Fibroblast of skin of left biceps (primary cell): ENCODE data around the gene CRP.
"Not testable (repeated sequence)": the region's sequence is repeated elsewhere in the genome, so short reads cannot be mapped to it uniquely, and the experiment has no call there.

Experiments used
- DNase-seq, 2 experiments: peaks; one replicate each; pipeline ENCODE4 v3.0.0-alpha.2; 2013; ENCODE audit warnings: low read depth in 2 of 2

Gene CRP, protein sequence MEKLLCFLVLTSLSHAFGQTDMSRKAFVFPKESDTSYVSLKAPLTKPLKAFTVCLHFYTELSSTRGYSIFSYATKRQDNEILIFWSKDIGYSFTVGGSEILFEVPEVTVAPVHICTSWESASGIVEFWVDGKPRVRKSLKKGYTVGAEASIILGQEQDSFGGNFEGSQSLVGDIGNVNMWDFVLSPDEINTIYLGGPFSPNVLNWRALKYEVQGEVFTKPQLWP

DNA sequence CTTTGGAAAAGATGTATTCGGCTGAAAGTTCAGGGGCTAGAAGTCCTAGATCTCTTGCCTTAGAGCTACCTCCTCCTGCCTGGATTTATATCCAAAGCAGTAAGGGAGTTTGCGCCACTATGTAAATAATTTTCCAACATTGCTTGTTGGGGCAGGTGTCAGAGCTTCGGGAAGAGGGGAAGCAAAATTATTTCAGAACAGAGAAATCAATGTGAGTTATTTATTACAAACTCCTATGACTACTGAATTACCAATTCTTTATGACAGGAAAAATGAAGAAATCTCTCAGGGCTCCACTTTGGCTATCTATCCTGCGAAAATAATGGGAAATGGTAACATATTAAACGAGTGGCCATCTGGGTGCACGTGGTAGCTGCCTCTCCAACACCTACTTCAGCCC lies at the start of gene CRP:
TSS of gene CRP (minus strand) at position 61 of the 400 bp plus-strand sequence. CDS start 104 bp downstream, outside the sequence.
- no peak for DNase-seq

DNA sequence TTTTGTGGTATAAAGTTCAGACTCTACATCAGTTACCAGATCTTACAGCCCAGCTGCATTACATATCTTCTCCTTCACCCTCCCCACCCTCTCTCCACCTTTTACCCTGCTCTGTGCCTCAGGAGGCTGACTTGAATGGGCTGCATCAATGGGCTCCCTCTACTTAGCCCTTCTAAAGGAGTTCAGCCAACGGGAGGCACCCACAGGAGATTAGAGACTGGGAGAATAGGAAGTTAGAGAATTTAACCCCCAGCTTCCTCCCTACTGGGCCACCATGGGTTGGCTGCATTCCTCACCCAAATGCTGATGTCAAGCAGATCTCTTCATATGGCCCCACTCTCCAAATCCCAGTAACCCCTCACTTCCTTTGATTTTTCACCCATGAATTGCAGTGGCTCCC lies 49.3 kb upstream of the CRP start:
- DNase-seq: no peak

DNA sequence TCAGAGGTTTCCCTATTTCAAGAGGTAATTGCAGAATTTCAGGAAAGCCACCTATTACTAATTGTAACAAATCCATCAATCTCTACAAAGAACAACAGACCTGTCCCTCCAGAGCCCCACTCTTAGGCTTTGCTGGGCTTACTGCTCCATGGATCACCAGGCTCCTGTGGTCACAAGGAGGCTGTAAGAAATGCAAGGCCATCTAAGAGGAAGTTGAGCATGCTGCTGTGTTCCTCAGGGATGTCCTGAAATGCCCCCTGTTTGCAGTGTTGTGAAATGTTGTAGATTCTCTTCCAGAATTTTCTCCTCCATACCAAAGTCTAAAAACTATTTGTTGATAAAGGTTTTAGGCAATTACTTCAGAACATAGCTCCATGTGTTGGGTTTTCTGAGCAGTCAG lies 42.0 kb upstream of the CRP start:
- no peak for DNase-seq

DNA sequence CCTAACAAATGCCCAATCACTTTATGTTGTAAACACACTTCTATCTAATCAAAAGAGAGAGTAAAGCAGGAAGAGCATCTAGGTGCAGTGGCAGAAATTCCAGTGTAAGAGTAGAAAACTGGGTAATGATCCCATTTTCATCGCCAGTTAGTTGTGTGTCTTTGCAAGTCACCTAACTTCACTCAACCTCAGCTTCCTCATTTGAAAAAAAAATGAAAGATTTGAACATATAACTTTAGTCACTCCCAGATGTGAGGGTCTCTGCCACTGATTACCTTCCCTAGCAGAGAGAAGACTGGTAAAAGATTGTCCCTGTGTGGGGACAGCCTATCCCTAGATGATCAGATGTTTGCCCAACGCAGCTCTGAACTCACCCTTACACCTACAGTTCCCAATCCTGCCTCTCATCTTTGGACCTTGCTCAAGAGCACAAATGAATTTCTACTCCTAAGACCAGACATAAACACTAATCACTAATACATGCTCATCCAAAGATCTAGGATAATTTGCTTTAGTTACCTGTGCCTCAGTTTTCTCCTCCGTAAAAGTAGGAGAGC lies 41.1 kb upstream of the CRP start:
- no peak for DNase-seq

DNA sequence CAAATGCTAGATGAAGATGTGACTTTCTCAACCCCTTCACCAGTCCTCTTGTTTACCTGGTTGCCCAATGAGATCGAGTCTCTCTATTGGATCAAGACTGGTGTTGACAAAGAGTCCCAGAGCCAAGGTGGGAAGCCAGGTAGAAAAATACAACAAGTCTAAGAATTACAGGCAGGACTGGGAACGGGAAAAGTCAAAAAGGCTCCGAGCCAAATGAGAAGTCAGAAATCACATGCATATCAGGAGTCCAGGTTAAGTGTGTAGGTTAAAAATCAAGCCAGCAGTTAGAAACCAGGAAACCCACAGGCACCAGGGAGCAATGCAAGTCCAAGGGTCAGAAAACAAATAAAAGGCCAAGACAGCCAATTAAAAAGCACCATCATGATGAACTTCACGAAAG lies 39.0 kb upstream of the CRP start:
- DNase-seq: no peak

DNA sequence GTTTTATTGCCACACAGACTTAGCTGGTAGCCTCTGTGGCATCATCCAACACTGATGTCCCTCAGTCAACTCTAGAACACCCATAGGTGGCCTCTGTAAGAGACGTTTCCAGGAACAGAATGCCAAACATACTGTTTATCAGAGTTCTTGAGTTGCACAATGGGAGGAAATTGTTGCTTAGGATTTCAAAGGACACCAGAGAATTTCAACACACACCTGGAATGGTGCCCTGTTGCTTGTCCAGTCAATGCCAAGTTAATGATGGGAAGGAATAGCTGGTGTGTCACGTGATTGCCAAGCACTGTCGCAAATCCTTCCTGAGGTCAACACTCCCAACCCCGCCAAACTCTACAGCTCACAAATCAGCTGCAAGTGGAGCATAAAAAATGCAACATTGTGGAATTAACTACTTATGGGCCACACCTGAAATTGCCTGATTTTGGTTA lies 37.8 kb upstream of the CRP start:
- DNase-seq: no peak

DNA sequence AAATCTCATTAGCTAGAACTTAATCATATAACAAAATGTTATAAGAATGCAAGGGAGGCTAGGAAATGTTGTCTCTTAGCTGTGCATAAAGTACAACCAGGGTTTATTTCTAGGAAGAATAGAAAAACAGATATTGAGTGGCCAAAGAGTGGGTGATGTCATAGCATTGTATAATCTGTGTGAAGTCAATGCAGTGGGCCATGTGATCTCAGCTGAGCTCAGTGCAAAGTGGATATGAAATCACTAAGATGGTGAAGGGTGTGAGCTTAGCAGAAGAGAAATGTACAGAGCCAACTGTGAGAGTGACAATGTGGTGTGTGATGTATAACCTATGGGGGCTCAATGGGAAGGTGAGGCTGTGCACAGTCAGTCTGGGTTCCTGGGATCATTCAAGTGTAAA lies 36.6 kb upstream of the CRP start:
- no peak for DNase-seq

DNA sequence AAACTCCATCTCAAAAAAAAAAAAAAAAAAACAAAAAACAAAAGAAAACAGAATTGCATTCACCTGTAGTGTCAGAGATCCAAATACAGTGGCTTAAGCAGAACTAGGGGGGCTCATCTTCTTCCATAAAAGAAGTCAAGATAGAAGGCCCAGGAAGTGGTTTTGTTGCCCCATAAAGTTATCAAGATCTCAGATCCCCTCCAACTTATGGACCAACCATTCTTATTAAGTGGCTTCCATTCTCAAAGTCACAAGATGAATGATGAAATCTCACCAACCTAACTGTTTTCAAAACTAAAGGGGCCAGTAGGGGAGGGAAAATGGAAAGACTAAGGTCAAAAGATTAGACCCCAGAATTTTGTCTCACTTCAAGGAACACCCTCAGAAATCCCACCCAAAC lies 36.2 kb upstream of the CRP start:
- no peak for DNase-seq

DNA sequence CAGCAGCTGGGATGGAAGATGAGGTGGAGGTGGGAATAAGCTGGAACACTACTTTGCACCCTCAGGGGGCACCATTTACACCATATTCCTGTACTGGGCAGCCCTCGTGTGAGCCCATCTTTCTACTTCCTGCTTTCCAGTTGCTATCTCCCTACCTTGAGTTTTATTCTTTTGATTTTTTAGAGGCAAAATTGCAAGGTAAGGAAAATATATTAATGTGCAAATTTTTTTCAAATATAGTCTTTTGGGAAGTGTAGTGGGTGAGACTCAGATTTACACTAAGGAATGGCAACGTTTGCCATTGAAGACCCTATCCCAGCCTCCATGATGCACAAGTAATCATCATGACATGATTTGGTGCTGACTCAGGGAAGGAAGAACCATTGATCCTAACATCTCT lies 35.2 kb upstream of the CRP start:
- no peak for DNase-seq

DNA sequence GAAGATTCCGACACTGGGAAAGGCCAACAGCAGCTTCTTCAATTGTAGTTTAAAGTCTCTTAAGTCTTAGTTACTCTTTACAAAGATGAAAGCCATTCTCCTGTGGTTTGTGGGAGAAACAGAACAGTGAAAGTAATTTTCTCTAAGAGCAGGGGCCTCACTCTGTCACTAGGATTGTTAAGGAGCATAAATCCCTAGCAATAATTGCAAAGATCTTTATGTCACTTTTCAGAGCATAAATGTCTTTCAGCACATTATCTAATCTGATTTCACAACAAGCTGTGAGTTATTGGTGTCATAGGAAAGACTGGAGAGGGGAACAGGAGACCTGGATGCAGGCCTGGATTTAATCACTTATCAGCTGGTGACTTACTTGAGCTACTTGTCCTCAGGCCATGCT lies 34.0 kb upstream of the CRP start:
- no peak for DNase-seq

DNA sequence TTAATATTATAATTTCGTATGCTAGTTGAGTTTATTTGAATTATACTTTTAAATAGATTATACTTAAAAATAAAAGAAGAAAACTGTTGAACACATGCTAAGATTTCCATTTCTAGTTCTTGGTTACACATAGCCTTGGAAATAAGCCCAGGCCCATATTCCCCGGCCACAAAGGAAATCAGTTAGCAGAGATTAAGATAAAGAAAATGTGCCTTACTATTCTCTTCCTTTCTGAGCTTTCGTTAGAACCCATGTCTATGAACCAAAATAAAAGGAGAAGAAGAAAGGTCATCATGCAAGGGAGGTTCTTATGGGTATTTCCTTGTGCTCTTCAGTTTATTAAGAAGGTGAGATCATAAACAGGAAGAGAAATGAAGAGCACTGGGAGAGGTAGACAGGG lies 32.3 kb upstream of the CRP start:
- DNase-seq: no peak

DNA sequence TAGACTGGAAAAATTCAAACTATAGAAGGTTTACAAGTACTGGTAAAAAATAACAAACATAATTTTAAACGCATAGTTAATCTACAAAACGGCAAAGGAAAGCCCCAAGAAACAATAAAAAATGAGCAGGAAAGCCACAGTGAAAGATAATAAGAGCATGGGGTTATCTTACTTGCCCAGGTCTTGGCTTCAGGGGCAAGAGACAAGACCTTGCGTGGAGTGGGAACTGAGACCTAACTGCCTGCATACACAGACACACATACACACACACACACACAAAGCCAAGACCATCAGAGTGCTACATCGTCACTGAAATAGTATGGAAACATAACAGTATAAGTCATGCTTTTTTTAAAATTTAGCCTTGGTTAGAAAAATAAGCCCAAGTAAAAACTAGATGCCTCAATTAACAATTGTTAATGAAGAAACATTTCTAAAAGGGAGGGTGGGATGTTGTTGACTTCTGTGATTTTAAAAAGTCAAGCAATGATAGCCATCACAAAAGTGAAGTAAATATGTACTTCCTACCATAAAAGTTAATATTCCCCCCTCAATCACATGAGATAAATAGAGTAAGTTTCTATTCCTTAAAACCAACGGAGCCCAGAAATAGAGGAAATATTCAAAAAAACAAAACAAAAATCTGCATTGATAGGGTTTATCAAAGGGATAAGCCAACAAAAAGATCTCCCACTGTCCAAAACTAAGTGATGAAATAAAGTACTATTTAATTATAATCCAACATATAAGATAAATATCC lies 29.4 kb upstream of the CRP start:
- no peak for DNase-seq

DNA sequence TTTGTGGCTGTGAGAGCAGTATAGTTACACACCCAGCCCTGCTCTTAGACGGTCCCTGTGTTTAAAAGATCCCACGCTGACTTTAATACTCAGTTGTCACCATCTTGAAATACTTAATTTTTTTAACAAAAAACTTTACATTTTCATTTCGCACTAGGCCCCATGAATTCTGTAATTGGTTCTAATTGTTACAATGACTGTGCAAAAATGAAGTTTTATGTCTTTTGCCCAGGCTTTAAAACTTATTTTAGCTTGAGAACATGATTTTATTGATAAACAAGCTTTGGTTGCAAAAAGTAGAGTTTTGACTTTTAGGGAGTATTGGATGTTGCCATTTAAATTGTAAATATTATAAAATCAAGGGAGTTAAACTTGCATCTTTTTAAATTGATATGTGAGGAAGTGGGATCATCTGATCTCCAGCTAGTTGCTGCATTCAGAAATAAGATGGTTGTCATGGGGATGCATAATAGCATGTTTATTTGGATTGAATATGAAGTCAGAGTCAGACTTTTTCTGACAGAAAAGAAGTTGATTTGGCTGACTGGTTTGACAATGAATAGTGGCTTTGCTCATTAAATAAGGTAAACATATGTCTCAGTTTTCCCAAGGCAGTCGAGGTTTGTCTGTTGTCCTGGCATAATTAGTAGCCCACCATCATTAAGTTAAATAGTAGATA lies 23.0 kb upstream of the CRP start:
- DNase-seq: no peak

DNA sequence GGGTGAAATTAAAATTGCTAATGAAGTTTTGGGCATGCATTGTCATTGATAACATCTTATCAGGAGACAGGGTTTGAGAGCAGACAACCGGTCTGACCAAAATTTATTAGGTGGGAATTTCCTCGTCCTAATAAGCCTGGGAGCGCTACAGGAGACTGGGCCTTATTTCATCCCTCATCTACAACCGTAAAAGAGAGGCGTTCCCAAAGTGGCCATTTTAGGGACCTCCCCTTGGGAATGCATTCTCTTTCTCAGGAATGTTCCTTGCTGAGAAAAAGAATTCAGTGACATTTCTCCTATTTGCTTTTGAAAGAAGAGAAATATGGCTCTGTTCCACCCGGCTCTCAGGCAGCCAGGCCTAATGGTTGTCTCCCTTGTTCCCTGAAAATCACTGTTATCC lies 8.8 kb upstream of the CRP start:
- DNase-seq: not testable (repeated sequence)

DNA sequence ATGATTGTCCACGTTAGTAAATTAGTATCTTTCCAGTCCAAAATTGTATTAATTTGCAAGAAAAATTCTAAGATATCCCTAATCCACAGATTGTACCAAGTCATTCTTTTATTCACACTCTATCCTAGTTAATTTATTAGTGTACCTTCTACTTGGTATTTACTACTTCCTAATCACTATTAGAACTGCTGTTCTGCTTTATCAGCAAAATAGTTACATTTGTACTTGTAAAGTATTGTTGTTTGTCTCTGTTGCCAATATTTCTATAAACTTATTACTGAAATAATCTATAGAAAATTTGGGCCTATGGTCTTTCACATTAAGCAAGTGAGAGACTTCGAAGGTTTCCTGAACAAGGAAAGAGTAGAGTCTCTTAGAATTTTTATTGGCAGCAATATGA lies 5.6 kb upstream of the CRP start:
- no peak for DNase-seq

DNA sequence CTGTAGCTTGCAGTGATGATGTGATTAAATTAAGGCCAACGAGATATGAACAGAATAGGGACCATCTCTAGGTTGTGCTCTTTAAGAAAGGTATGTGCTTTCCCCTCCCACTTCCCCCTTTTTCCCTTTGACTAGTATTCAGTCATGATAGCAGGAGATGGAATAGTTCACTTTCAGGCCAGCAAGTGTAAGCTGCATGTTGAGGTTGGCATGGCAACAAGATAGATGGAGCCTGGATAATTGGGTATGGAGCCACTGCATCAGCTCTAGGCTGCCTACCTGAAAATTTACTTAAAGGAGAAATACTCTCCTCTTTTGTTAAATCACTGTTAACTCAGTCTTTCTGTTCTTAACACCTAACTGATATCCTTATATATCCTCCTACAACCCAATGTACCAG lies 1.5 kb upstream of the CRP start:
- DNase-seq: no peak

DNA sequence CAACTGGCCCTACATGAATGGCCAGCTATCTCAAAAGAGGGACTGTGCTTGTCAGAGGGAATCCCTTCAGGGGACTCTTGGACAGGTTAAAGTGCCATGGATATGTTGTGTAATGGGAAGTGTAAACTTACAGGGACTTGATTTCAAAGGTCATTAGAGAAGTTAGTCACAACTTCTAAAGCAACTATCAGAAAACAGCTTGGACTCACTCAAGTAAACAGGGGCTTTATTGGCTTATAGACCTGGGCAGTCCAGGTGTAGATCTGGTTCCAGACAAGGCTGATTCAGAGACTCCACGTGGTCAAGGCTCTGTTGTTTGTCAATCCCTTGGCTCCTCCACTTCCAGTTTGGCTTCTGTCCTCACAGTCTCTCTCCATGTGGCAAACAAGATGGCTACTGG lies 2.3 kb downstream of the CRP start:
- no peak for DNase-seq

DNA sequence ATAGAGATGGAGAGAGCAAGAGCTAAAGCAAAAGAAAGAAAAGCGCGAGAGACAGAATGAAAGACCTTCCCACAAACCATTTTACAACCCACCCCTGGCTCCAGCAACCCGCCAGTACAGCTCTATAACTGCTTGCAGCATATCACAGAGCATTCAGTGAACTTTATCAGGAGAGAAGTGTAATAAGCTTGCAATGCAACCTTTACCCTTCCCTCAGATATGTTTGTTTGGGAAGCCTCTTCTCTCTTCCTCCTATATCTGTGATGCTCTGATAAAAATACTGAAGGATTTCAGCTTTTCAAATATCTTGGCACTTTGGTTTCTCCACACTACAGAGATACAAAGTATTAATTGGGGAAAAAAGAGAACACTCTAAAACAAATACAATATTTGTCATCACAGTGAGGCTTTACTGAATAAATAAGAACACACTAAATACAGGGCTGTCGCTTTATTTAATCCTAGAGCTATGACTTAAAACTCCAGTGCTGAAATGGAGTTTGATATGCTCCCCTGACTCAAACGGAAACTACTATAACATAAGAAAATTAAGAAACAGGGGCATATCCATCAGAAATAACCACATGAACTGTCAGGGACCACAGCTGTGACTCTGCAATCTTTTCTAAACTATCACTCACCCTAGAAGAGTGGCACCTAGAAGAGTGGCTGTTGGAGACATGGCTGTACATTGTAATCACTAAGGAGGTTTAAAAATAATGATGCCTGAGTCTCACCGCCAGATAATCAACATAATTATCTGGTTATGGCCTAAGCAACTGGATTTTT lies 6.7 kb downstream of the CRP start:
- no peak for DNase-seq

DNA sequence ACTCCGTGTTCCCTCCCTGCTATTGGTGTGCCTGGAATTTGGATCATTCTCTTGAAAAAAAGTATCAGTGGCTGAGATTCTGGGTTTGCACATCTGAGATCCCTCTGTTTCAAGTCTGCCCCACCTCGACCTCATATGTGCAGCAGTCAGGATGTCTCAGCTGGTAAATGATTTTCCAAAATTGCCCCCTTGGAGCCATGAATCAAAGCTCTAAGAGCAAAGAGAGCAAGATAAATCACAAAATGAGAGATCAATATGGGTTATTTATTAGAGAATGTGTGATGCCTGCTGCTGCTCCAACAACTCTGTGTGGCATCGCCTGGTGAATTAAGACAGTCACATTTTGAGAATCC lies 8.5 kb downstream of the CRP start:
- no peak for DNase-seq

DNA sequence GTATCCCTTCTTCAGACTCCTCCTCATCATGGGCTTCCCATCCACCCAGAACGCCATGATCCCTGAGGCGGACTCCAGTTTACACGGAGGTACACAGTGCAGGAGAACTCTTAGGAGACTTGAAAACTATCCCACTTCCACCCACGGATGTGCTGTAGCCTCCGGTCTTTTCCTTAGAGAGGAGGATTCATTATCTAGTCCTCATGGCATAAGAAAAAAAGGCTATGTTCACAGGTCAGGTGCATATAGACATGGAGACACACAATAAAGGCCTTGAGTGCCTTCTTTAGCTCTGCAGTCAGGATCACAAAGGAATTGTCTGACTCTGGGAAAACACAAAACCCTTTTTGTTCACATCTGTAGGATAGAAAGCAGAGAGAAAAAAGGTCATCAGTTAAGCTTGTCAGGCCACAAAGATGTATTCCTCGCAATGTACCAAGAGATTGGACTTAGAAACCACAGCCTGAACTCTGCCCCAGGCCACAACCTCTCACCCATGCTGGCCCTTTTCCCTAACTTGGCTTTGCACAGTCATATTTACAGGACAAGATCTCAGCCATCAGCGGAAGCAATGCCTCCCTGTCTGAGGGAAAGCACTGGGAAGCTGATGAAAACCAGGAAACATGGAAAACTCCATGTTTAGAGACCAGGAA lies 9.0 kb downstream of the CRP start:
- DNase-seq: no peak

DNA sequence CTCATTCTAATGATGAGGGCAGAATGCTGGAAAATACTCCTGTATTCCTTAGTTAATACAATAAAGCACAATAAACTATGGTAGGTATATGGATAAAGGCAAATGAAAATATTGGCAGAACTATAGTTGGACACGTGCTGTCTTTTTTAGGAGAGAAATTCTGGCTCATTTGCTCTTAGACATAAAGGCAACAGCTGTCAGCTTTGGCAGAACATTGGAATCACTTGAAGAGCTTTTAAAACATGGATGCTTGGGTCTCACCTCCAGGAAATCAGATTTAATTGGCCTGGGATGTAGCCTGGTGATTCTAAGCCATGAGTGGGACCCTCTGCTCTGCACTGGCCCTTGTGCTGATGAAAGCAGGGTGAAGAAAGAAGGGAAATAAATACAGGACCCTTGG lies 9.9 kb downstream of the CRP start:
- no peak for DNase-seq

DNA sequence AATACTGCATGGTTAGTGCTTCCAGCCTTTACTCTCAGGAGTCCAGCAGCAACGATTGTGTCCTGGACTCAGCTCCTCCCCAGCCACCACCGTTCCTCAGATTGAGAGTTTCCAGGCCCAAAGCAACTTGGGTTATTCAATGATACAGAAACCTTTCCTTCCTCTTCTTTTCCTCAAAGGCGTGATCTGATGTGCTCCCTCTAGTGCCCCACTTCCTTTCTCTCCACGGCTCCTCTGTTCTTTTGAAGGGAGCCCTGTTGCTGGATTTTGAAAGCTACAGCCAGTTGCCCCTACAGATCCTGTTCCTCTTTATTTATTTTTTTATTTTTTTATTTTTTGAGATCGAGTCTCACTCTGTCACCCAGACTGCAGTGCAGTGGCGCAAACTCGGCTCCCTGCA lies 14.1 kb downstream of the CRP start:
- no peak for DNase-seq
